ENCODE results near the gene CES2. TPM values are rescaled to one million over a fixed set of nuclear protein-coding genes. Genes with fewer than 3 reads are reported as not detected.

Gene CES2
- total and polyA plus RNA-seq, 7 donors: 21.8 to 163 (median 25.5) TPM

DNA sequence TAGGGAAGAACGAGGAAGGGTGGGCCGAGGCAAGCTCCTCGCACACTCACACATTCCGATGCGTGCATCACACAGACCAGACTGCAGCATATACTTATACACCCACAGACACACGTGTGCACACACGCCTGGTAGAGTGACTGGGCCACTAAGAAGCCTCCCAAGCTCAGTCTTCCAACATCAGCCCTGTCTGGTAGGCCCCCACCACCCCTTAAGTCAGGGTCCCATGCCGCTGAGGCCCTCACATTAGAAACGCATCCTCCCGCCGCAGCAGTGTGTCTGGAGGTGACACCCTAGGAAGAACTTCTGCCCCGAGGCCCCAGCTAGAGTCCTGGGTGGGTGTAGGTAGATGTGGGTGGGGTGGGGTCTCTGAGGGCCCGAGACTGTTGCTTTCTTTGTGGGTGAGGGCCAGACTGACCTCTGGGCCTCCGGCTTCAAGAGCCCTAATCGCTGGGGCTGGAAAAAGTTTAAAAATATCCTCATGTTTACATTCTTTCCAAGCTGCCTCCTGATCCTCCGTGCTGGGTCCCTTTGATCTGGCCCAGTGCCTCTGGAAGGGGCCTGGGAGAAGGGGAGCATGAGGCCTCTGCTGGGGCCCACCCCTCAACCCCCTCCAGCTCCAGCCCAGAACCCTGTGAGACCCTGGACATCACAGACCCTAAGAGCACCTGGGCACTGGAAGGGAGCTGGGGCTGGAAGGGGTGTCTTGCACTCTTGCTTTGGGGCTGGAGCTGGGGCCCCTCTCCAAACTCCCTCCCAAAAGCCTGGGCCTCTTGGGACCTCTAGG, 30.3 kb upstream of the CES2 start:
- no peaks in the 10 kb centered on the region for H3K9me3 ChIP-seq

DNA sequence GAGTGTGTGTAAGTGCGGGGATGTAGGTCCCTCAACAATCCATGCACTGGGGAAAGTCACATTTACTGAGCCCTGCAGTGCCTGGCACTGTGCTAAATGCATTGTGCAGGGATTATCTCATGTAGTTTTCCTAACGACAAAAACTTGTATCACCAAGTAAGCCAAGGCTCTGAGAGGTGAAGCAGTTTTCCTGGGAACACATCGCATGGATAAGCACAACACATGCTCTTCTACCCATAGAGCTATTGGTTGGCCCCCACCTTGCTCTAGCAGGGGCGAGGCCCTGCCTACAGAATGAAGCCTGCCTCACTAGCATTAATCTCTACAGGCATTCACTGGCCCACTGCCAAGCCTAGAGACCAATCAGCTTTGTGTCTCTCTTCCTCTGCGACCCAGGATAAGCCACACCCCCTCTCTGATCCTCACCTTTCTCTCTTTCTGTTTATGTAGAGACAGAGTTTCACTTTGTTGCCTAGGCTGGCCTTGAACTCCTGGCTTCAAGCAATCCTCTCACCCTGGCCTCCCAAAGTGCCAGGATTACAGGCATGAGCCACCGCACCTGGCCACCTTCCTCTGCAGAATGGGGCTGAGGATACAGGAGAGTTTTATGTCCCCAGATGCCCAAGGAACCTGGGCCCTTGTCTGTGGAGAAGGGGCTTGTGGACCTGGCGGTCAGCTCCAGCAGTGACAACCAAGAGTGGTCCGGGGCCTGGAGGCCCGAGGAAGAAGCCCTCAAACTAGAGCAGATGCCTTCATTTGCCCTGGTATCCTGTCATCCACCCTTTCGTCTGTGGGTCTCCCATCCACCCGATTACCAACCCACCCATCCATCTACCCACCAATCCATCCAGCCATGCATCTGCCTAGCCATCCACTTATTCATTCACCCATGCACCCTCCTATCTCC, 29.4 kb upstream of the CES2 start:
- TF ChIP-seq, protein P1, sequence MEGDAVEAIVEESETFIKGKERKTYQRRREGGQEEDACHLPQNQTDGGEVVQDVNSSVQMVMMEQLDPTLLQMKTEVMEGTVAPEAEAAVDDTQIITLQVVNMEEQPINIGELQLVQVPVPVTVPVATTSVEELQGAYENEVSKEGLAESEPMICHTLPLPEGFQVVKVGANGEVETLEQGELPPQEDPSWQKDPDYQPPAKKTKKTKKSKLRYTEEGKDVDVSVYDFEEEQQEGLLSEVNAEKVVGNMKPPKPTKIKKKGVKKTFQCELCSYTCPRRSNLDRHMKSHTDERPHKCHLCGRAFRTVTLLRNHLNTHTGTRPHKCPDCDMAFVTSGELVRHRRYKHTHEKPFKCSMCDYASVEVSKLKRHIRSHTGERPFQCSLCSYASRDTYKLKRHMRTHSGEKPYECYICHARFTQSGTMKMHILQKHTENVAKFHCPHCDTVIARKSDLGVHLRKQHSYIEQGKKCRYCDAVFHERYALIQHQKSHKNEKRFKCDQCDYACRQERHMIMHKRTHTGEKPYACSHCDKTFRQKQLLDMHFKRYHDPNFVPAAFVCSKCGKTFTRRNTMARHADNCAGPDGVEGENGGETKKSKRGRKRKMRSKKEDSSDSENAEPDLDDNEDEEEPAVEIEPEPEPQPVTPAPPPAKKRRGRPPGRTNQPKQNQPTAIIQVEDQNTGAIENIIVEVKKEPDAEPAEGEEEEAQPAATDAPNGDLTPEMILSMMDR (IDR thresholded peaks at IDR 0.05): no peak
- TF ChIP-seq EP300 (IDR thresholded peaks at IDR 0.05) (no peak), POLR2A (IDR thresholded peaks at IDR 0.05) (no peak), POLR2AphosphoS5 (IDR thresholded peaks at IDR 0.05) (no peak)
- 56 to 76% methylated on average over 11 of the region's 11 CpGs for WGBS, 2 donors
- H3K4me1 ChIP-seq: peaks cover 0 to 54% (median 52%) of the 10 kb centered on the region in 4 donors
- no peak for DNase-seq
- no peaks in the 10 kb centered on the region for H3K9me3 ChIP-seq
- H3K27me3 ChIP-seq: no peaks in the 10 kb centered on the region
- no peak overlapping the region for H3K4me3 ChIP-seq
- H3K27ac ChIP-seq: peak overlapping the region; percentile 84 to 96 (median 90)
- intact Hi-C loops (cut with DNase I): no loop called here
- H3K36me3 ChIP-seq: no peaks in the 10 kb centered on the region

More for the DNA sequence above, 30.3 kb upstream of the CES2 start:
- Histone ChIP-seq H3K36me3 (no peaks in the 10 kb centered on the region), H3K4me1 (peaks cover 0 to 63% (median 61%) of the 10 kb centered on the region in 4 donors), H3K27me3 (no peaks in the 10 kb centered on the region), H3K4me3 (peak overlapping the region in 2 of 4 donors; percentile 11 to 34), H3K27ac (peak overlapping the region; percentile 84 to 96 (median 90))
- intact Hi-C loops (cut with DNase I): no loop called here
- DNase-seq: no peak
- TF ChIP-seq POLR2A (IDR thresholded peaks at IDR 0.05) (no peak), POLR2AphosphoS5 (IDR thresholded peaks at IDR 0.05) (no peak), EP300 (IDR thresholded peaks at IDR 0.05) (peak in 1 of 4 donors; percentile 36)
- TF ChIP-seq, protein P1 (IDR thresholded peaks at IDR 0.05): no peak
- WGBS, 2 donors: 71 to 73% methylated on average over 16 of the region's 16 CpGs

DNA sequence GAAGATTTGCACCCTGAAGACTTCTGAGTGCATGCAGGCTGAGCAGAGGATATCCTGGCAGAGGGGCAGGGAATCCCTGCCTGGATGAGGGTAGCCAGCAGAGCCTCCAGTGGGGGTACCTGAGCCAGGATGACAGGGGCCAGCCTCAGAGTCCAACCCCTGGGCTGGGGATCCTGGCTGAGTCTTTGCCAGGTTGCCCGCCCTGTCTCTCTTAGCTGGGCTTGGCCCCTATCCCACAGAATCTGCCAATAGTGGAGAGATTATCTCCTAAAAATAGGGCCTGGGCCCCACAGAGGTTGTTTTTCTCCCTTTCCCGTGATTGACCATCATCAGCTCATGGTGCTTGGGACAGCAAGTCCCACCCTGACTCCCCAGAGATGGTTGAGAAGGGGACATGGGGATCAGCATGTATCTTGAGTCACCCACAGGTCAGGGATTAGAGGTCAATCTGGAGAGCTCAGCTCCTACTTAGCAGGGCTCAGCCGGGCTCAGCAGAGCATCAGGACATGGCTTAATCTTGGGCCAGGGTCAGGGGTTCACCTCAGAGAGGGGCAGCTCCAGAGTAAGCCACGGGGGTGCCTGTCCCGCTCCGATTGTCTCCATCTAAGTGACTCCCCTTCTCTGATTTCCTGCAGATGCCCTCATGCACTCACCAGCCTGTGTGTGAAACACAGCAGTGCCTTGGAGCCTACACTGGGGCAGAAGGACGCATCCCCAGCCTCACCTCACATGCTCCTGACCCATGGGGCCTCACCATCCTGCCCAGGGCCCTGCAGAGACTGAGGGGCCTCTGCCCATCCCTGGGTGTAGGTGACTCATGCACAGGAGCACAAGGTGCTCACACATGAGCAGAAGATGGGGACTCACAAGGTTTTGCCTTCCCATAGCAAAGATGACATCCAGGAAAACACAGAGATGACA, 28.1 kb upstream of the CES2 start:
- Histone ChIP-seq H3K36me3 (no peaks in the 10 kb centered on the region), H3K9me3 (no peaks in the 10 kb centered on the region), H3K4me3 (no peak overlapping the region), H3K4me1 (peaks cover 0 to 42% (median 40%) of the 10 kb centered on the region in 4 donors), H3K27me3 (no peaks in the 10 kb centered on the region), H3K27ac (peak overlapping the region in 1 of 4 donors; percentile 17)
- WGBS, 2 donors: 79 to 82% methylated on average over 7 of the region's 7 CpGs
- no peak for TF ChIP-seq POLR2A (IDR thresholded peaks at IDR 0.05)
- TF ChIP-seq, protein P1 (IDR thresholded peaks at IDR 0.05): no peak
- intact Hi-C loops (cut with DNase I): no loop called here
- no peak for DNase-seq

DNA sequence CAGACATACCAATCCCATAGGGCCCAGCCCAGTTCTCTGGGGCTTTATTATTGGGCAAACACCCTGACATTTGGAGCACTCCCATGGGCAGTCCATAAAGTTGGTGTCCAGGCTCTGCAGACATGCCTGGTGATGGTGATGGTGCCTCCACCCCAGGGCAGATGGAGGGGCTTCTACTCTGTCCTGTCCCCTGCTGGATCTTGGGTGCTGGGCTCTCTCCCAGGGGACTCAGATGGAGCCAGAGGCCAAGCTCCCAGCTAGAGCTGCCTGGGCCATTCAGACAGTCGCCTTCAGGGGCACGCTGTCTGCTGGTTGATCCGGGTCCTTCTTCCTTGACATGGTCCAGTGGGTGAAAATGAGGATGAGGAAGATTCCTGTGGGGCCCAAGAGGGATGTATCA, 27.2 kb upstream of the CES2 start:
- Histone ChIP-seq H3K9me3 (no peaks in the 10 kb centered on the region), H3K4me3 (no peak overlapping the region), H3K27me3 (no peaks in the 10 kb centered on the region), H3K4me1 (peaks cover 0 to 33% (median 31%) of the 10 kb centered on the region in 4 donors), H3K27ac (no peak overlapping the region), H3K36me3 (no peaks in the 10 kb centered on the region)
- intact Hi-C loops (cut with DNase I): no loop called here
- no peak for DNase-seq
- 91 to 94% methylated on average over 3 of the region's 3 CpGs for WGBS, 2 donors
- TF ChIP-seq, protein P1 (IDR thresholded peaks at IDR 0.05): no peak
- TF ChIP-seq POLR2A (IDR thresholded peaks at IDR 0.05): no peak

Measured in sigmoid colon (tissue), 7 donors.